Measurements from ENCODE around the gene SLBP.
A peak's percentile ranks its signal among the peaks of the same experiment; 100 is the strongest.
"Not testable (repeated sequence)": the region's sequence is repeated elsewhere in the genome, so short reads cannot be mapped to it uniquely, and the experiment has no call there.

Gene SLBP

GRCh38 chr4:1701671-1702070 lies 10.4 kb downstream of the SLBP start:
- Histone ChIP-seq H3K4me1 (peaks cover 0 to 24% (median 17%) of the 10 kb centered on the region in 10 experiments; a peak in 8 of 20 replicates), H4K20me1 (peaks cover 67 to 100% (median 97%) of the 10 kb centered on the region in 11 experiments; a peak in 21 of 22 replicates), H3K36me3 (peaks cover 97 to 100% (median 100%) of the 10 kb centered on the region in 11 experiments)
- H3K27ac ChIP-seq; H3K4me3 ChIP-seq; H3K27me3 ChIP-seq; H3K9me3 ChIP-seq (replicated peaks in 1 of 11); H3K4me2 ChIP-seq; H3K9ac ChIP-seq: not testable (repeated sequence)
- 0 out of 22 replicates have a peak, but pooled peaks of 1 of the 11 experiments have one; percentile 17 for TF ChIP-seq Cebpa-rat (IDR thresholded peaks at IDR 0.05)

GRCh38 chr4:1695913-1696312 lies 16.2 kb downstream of the SLBP start:
- peaks cover 11 to 99% (median 86%) of the 10 kb centered on the region in 11 experiments; a peak in 20 of 22 replicates for H4K20me1 ChIP-seq
- no peak overlapping the region for H3K4me2 ChIP-seq
- no peaks in the 10 kb centered on the region for H3K9me3 ChIP-seq (replicated peaks in 1 of 11)
- peaks cover 0 to 8% (median 0%) of the 10 kb centered on the region in 10 experiments; a peak in 3 of 20 replicates for H3K4me1 ChIP-seq
- peaks cover 98 to 100% (median 100%) of the 10 kb centered on the region in 11 experiments for H3K36me3 ChIP-seq
- TF ChIP-seq Cebpa-rat (IDR thresholded peaks at IDR 0.05): no peak
- H3K27ac ChIP-seq: no peak overlapping the region
- H3K9ac ChIP-seq: peak overlapping the region in 5 of 11 experiments; percentile 19 to 32 (median 25); a peak in 4 of 22 replicates
- no peaks in the 10 kb centered on the region for H3K27me3 ChIP-seq
- no peak overlapping the region for H3K4me3 ChIP-seq

- Histone ChIP-seq H3K27me3 (no peaks in the 10 kb centered on the region), H3K4me3 (no peak overlapping the region), H3K36me3 (peaks cover 82 to 98% (median 89%) of the 10 kb centered on the region in 11 experiments), H4K20me1 (peaks cover 0 to 78% (median 60%) of the 10 kb centered on the region in 11 experiments; a peak in 19 of 22 replicates), H3K9me3 (replicated peaks in 1 of 11) (no peaks in the 10 kb centered on the region), H3K4me1 (peaks cover 0 to 8% (median 0%) of the 10 kb centered on the region in 10 experiments; a peak in 3 of 20 replicates), H3K4me2 (no peak overlapping the region), H3K27ac (no peak overlapping the region), H3K9ac (no peak overlapping the region)
- TF ChIP-seq Cebpa-rat (IDR thresholded peaks at IDR 0.05): peak in 9 of 11 experiments; percentile 19 to 94 (median 75); a peak in 16 of 22 replicates
Observed at GRCh38 chr4:1693131-1693896, 18.8 kb downstream of the SLBP start.

- H3K27me3 ChIP-seq: no peaks in the 10 kb centered on the region
- H3K9me3 ChIP-seq (replicated peaks in 1 of 11): no peaks in the 10 kb centered on the region
- TF ChIP-seq Cebpa-rat (IDR thresholded peaks at IDR 0.05): no peak
- peaks cover 0 to 65% (median 47%) of the 10 kb centered on the region in 11 experiments; a peak in 19 of 22 replicates for H4K20me1 ChIP-seq
- no peak overlapping the region for H3K4me3 ChIP-seq
- H3K4me2 ChIP-seq: no peak overlapping the region
- H3K36me3 ChIP-seq: peaks cover 68 to 86% (median 74%) of the 10 kb centered on the region in 11 experiments
- no peak overlapping the region for H3K27ac ChIP-seq
- no peak overlapping the region; a peak in 1 of 22 replicates for H3K9ac ChIP-seq
- H3K4me1 ChIP-seq: peaks cover 0 to 8% (median 0%) of the 10 kb centered on the region in 10 experiments; a peak in 3 of 20 replicates
Observed at GRCh38 chr4:1691737-1692373, 20.3 kb downstream of the SLBP start.

- H4K20me1 ChIP-seq: peaks cover 0 to 60% (median 39%) of the 10 kb centered on the region in 11 experiments; a peak in 19 of 22 replicates
- no peak overlapping the region for H3K27ac ChIP-seq
- no peak overlapping the region for H3K4me2 ChIP-seq
- H3K4me3 ChIP-seq: no peak overlapping the region
- H3K27me3 ChIP-seq: no peaks in the 10 kb centered on the region
- no peaks in the 10 kb centered on the region for H3K9me3 ChIP-seq (replicated peaks in 1 of 11)
- H3K4me1 ChIP-seq: peaks cover 0 to 3% (median 0%) of the 10 kb centered on the region in 10 experiments; a peak in 2 of 20 replicates
- no peak for TF ChIP-seq Cebpa-rat (IDR thresholded peaks at IDR 0.05)
- peaks cover 56 to 75% (median 63%) of the 10 kb centered on the region in 11 experiments for H3K36me3 ChIP-seq
- H3K9ac ChIP-seq: no peak overlapping the region
Observed at GRCh38 chr4:1690698-1691097, 21.4 kb downstream of the SLBP start.

- peaks cover 0 to 30% (median 20%) of the 10 kb centered on the region in 10 experiments; a peak in 18 of 20 replicates for H3K4me1 ChIP-seq
- H3K36me3 ChIP-seq: peaks cover 16 to 33% (median 22%) of the 10 kb centered on the region in 11 experiments
- H3K9ac ChIP-seq: peak overlapping the region in 1 of 11 experiments; percentile 12; a peak in 1 of 22 replicates
- H4K20me1 ChIP-seq: peaks cover 0 to 25% (median 6%) of the 10 kb centered on the region in 11 experiments; a peak in 8 of 22 replicates
- H3K9me3 ChIP-seq (replicated peaks in 1 of 11): no peaks in the 10 kb centered on the region
- H3K4me2 ChIP-seq: no peak overlapping the region
- H3K27me3 ChIP-seq: peaks cover 0 to 19% (median 15%) of the 10 kb centered on the region in 11 experiments; a peak in 13 of 22 replicates
- TF ChIP-seq Cebpa-rat (IDR thresholded peaks at IDR 0.05): no peak
- H3K4me3 ChIP-seq: no peak overlapping the region
- H3K27ac ChIP-seq: no peak overlapping the region
Observed at GRCh38 chr4:1686440-1687036, 25.6 kb downstream of the SLBP start.

- Histone ChIP-seq H3K9me3 (replicated peaks in 1 of 11) (no peaks in the 10 kb centered on the region), H3K4me1 (peaks cover 0 to 30% (median 20%) of the 10 kb centered on the region in 10 experiments; a peak in 18 of 20 replicates), H3K9ac (0 out of 22 replicates have a peak overlapping the region, but pooled peaks of 1 of the 11 experiments have one; percentile 9), H3K27me3 (peaks cover 0 to 19% (median 15%) of the 10 kb centered on the region in 11 experiments; a peak in 13 of 22 replicates), H3K27ac (no peak overlapping the region), H4K20me1 (peaks cover 0 to 15% (median under 1%) of the 10 kb centered on the region in 11 experiments; a peak in 4 of 22 replicates), H3K4me2 (peak overlapping the region in 2 of 11 experiments; percentile 50 to 63; a peak in 4 of 22 replicates), H3K36me3 (peaks cover 5 to 23% (median 11%) of the 10 kb centered on the region in 11 experiments), H3K4me3 (no peak overlapping the region)
- no peak for TF ChIP-seq Cebpa-rat (IDR thresholded peaks at IDR 0.05)
Observed at GRCh38 chr4:1685235-1686150, 26.6 kb downstream of the SLBP start.
